Nephron progenitor cell (in vitro differentiated cells): ENCODE results near the gene LPP.

Source experiments
- DNase-seq: peaks from one replicate; pipeline ENCODE4 v3.0.0; 2021
- H3K27ac Mint-ChIP-seq: 2 replicates; pipeline ENCODE4 v1.8.0; 2021; ENCODE audit warnings: mild to moderate bottlenecking, moderate library complexity, mixed read lengths
- H3K27me3 Mint-ChIP-seq: 2 replicates; pipeline ENCODE4 v1.8.0; 2021; ENCODE audit warnings: mild to moderate bottlenecking, low read depth, mixed read lengths; ENCODE audit not compliant: poor library complexity
- H3K36me3 Mint-ChIP-seq: 2 replicates; pipeline ENCODE4 v1.8.0; 2021; ENCODE audit warnings: low read depth, mixed read lengths
- H3K4me1 Mint-ChIP-seq: 2 replicates; pipeline ENCODE4 v1.8.0; 2021; ENCODE audit warnings: mixed read lengths
- H3K4me3 Mint-ChIP-seq: 2 replicates; pipeline ENCODE4 v1.8.0; 2021; ENCODE audit warnings: mild to moderate bottlenecking, moderate library complexity, mixed read lengths
- H3K9me3 Mint-ChIP-seq: 2 replicates; pipeline ENCODE4 v1.8.0; 2021; ENCODE audit warnings: mild to moderate bottlenecking, moderate library complexity, mixed read lengths
- TF ChIP-seq, protein P1 (sequence below): fragments of 200-600 bp; sonication (generic); IDR thresholded peaks from 2 replicates; pipeline ENCODE4 v1.5.0; 2021; ENCODE audit warnings: antibody characterized with exemption

The LPP gene

DNA sequence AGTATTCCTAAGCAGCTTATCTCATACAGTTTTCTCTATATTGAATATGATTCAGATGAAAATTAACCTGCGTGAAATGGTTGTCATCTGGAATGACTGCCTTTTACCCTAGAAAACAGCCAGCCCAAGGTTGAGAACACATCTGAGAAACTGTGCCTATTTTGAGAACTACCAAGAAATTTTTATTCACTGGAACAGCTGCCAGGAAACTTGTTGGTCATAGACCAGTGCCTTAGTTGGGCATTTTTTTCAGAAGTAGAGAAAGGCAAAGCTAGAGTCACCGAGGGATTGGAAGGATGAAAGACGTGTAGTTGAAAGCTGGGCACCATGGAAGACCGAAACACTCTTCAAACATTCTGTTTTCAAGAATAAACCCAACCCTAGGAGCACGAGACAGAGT, 277.1 kb downstream of the LPP start:
- Mint-ChIP-seq H3K27me3 (peaks cover 10% of the 10 kb centered on the region), H3K4me3 (no peak overlapping the region), H3K36me3 (peaks cover 36% of the 10 kb centered on the region), H3K27ac (no peak overlapping the region), H3K4me1 (no peaks in the 10 kb centered on the region), H3K9me3 (peaks cover 20% of the 10 kb centered on the region)
- TF ChIP-seq, protein P1, sequence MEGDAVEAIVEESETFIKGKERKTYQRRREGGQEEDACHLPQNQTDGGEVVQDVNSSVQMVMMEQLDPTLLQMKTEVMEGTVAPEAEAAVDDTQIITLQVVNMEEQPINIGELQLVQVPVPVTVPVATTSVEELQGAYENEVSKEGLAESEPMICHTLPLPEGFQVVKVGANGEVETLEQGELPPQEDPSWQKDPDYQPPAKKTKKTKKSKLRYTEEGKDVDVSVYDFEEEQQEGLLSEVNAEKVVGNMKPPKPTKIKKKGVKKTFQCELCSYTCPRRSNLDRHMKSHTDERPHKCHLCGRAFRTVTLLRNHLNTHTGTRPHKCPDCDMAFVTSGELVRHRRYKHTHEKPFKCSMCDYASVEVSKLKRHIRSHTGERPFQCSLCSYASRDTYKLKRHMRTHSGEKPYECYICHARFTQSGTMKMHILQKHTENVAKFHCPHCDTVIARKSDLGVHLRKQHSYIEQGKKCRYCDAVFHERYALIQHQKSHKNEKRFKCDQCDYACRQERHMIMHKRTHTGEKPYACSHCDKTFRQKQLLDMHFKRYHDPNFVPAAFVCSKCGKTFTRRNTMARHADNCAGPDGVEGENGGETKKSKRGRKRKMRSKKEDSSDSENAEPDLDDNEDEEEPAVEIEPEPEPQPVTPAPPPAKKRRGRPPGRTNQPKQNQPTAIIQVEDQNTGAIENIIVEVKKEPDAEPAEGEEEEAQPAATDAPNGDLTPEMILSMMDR, result no peak
- DNase-seq, result no peak

DNA sequence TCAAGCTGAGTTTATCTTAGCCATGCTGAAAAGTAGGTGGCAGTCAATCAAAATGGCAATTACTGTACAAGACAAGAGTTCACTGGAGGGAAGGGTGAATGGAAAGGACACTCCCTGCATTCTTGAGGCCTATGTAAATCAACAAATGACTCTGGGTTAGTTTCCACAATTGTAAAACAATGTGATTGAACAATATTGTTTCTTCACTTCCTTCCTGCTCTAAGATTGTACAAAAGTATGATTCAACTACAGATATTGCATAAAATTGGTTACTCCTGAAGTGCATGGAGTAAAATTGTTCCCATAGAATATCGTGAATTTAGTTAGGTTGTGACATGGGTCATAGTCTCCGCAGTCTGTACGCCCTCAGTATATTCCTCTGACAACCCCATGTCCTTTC, 277.6 kb downstream of the LPP start:
- H3K4me1 Mint-ChIP-seq, result no peaks in the 10 kb centered on the region
- peaks cover 30% of the 10 kb centered on the region for H3K36me3 Mint-ChIP-seq
- no peak overlapping the region for H3K4me3 Mint-ChIP-seq
- H3K27ac Mint-ChIP-seq, result no peak overlapping the region
- peaks cover 15% of the 10 kb centered on the region for H3K9me3 Mint-ChIP-seq
- peaks cover 7% of the 10 kb centered on the region for H3K27me3 Mint-ChIP-seq
- TF ChIP-seq, protein P1, result no peak
- DNase-seq, result no peak

DNA sequence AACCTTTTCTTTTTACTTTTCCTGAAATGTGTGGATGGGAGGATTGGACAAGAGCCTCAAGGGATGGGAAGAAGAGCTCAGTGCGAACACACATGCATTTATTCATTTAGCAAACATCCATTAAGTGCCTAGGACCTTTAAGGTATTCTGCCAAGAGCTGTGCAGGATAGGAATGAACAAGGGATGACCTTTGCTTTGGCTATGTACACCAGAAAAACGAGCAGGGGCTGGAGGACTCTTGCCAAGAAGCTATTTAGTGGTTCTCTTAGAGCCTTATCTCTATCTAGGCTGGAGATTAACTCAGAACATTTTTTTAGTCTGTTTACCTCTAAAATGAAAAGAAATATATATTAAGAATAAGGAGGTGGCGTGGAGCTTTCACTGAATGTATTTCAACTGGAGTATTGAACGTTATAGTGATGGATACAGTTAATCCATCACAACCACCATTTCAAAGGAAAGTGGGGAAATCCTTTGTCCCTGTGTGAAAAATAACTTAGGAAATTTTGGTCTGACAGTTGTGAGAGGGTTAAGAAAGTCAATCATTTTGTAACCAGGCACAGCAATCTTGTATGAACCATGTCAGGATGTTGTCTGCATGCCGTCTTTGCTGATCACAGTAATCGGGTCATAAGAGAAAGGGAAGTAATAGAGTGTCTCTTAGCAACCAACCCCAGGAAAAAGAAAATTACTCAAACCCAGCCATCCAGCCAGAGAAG, 279.0 kb downstream of the LPP start:
- Mint-ChIP-seq H3K27me3 (no peaks in the 10 kb centered on the region), H3K4me3 (no peak overlapping the region), H3K36me3 (peaks cover 17% of the 10 kb centered on the region), H3K4me1 (no peaks in the 10 kb centered on the region), H3K9me3 (peaks cover 2% of the 10 kb centered on the region), H3K27ac (no peak overlapping the region)
- no peak for DNase-seq
- TF ChIP-seq, protein P1, result no peak

DNA sequence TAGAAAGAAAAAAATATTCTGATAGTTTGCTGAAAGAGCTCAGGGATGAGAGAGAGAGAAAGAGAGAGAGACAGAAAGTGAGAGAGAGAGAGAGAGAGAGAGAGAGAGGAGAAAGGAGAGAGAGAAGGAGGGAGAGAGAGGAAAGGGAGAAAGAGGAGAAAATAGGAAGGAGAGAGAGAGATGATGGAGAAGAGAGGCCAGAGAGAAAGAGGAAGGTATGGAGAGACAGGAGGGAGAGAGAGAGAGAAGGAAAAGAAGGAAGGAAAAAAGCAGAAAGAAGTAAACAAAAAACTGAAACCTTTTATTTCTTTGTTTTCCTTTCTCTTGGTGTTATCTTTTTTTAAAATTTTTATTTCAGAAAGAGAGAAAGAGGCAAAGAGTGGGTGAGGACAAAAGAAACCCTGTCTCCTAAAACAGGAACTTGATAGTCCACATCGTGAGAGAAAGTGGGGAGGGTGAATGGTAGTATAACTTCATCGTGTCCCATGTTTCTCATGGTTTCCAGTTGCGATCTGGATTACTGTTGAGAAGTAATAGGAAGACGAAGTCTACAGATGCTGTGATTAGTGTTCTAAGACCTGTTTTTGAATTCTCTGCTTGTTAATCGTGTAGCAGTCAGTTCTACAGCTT, 279.7 kb downstream of the LPP start:
- Mint-ChIP-seq H3K9me3 (no peaks in the 10 kb centered on the region), H3K36me3 (peaks cover 15% of the 10 kb centered on the region), H3K27me3 (no peaks in the 10 kb centered on the region), H3K4me1 (no peaks in the 10 kb centered on the region), H3K27ac (no peak overlapping the region), H3K4me3 (no peak overlapping the region)
- no peak for DNase-seq
- TF ChIP-seq, protein P1, result no peak

DNA sequence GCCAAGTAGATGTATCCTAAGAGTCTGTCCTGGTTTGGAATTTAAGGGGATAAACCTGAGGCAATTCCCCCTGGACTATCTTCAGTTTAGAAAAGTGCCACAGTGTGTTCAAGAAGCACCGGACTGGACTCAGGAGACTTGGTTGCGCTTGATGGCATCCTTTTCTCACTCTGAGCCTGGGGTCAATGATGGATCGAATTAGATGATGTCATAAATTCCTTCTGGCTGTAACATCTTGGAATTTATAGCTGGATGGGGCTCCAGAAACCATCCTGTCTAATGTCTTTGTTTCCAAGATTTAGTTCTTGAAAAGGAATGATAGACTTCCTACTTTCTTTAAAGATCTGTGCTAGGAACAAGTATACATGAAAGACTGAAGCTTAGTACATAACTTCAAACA, 280.6 kb downstream of the LPP start:
- Mint-ChIP-seq H3K4me1 (peaks cover 6% of the 10 kb centered on the region), H3K9me3 (no peaks in the 10 kb centered on the region), H3K27ac (peak overlapping the region; percentile 20), H3K27me3 (no peaks in the 10 kb centered on the region), H3K36me3 (peaks cover 15% of the 10 kb centered on the region), H3K4me3 (no peak overlapping the region)
- TF ChIP-seq, protein P1, result no peak
- no peak for DNase-seq

DNA sequence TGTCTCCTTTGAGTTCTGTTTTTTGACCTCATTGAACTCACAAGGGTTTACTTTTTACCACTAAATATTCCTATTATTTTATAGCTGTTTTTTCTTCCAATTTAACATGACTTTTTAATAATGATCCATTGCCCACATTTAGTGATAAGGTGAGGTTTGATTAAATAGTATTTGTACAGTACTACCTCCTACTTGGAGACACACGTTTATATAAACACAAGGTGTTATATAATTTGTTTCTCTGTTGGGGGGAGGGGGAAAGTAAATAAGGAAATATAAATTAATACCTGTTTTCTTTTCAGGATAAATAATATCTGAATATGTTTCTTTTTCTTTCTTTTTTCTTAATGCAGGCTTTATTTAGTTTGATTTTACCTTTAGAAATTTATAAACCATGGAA, 281.3 kb downstream of the LPP start:
- peaks cover 15% of the 10 kb centered on the region for H3K36me3 Mint-ChIP-seq
- no peak overlapping the region for H3K27ac Mint-ChIP-seq
- DNase-seq, result no peak
- TF ChIP-seq, protein P1, result no peak
- no peaks in the 10 kb centered on the region for H3K27me3 Mint-ChIP-seq
- H3K4me3 Mint-ChIP-seq, result no peak overlapping the region
- H3K9me3 Mint-ChIP-seq, result no peaks in the 10 kb centered on the region
- H3K4me1 Mint-ChIP-seq, result peaks cover 6% of the 10 kb centered on the region
